ENCODE data around the gene DGKE. TPM values are rescaled to one million over a fixed set of nuclear protein-coding genes. Genes with fewer than 3 reads are reported as not detected.

The DGKE gene
- total RNA-seq, 1 experiment from 2014 or later = 8.5 TPM

- ATAC-seq (no peak), DNase-seq (ENCODE audit: low spot score) (no peak)
- Mint-ChIP-seq H3K27me3 (ENCODE audit: low read depth) (no peaks in the 10 kb centered on the region), H3K9me3 (peaks cover 5% of the 10 kb centered on the region; the same call in 1 of the 2 replicates), H3K4me3 (no peak overlapping the region), H3K27ac (no peak overlapping the region), H3K4me1 (peaks cover 10% of the 10 kb centered on the region), H3K36me3 (peaks cover 74% of the 10 kb centered on the region)
- CTCF ChIA-PET = no interaction called here
- POLR2A ChIA-PET = no interaction called here
- TF ChIP-seq RELA (CRISPR knock-in tag; IDR thresholded peaks at IDR 0.05; ENCODE audit: borderline replicate concordance) (no peak), TEAD4 (CRISPR knock-in tag; IDR thresholded peaks at IDR 0.05) (no peak)
Measured at GRCh38 chr17:56902348-56902747, 68.4 kb downstream of the DGKE start.

- ChIA-PET CTCF (no interaction called here), POLR2A (interaction anchor here (1.4 kb wide), 1 partner anchor 10 kb away, joined by 3 read pairs; the partner anchor contains the start of gene TRIM25)
- TF ChIP-seq JUN (CRISPR knock-in tag; IDR thresholded peaks at IDR 0.05) = no peak
- TF ChIP-seq CBFB (CRISPR knock-in tag; IDR thresholded peaks at IDR 0.05; ENCODE audit: low read depth) = no peak
- TF ChIP-seq SP1 (CRISPR knock-in tag; conservative IDR thresholded peaks at IDR 0.05) = no peak
- TF ChIP-seq ZNF532 (CRISPR knock-in tag; IDR thresholded peaks at IDR 0.05; ENCODE audit: borderline replicate concordance) = no peak
- TF ChIP-seq ZBTB21 (CRISPR knock-in tag; IDR thresholded peaks at IDR 0.05; ENCODE audit: borderline replicate concordance) = no peak
- no peak for TF ChIP-seq TCF7 (CRISPR knock-in tag; IDR thresholded peaks at IDR 0.05; ENCODE audit: low read depth)
- no peak for TF ChIP-seq TEAD1 (CRISPR knock-in tag; IDR thresholded peaks at IDR 0.05)
- TF ChIP-seq IRF2 (CRISPR knock-in tag; IDR thresholded peaks at IDR 0.05; ENCODE audit: borderline replicate concordance, low read depth) = no peak
- TF ChIP-seq NFATC4 (CRISPR knock-in tag; IDR thresholded peaks at IDR 0.05) = no peak
- Mint-ChIP-seq H3K9me3 (peaks cover 5% of the 10 kb centered on the region; the same call in 1 of the 2 replicates), H3K4me1 (peaks cover 10% of the 10 kb centered on the region), H3K4me3 (no peak overlapping the region), H3K27me3 (ENCODE audit: low read depth) (no peaks in the 10 kb centered on the region), H3K27ac (no peak overlapping the region), H3K36me3 (peaks cover 72% of the 10 kb centered on the region)
- DNase-seq (ENCODE audit: low spot score) (no peak), ATAC-seq (no peak)
Measured at GRCh38 chr17:56903560-56903959, 69.6 kb downstream of the DGKE start.

GRCh38 chr17:56908001-56908542 is 74.1 kb downstream of the DGKE start:
- Mint-ChIP-seq H3K27ac (no peak overlapping the region), H3K36me3 (peaks cover 48% of the 10 kb centered on the region), H3K4me3 (no peak overlapping the region), H3K9me3 (peaks cover 5% of the 10 kb centered on the region; the same call in 1 of the 2 replicates), H3K4me1 (peaks cover 8% of the 10 kb centered on the region), H3K27me3 (ENCODE audit: low read depth) (peaks cover under 1% of the 10 kb centered on the region; the same call in 1 of the 2 replicates)
- no peak for DNase-seq (ENCODE audit: low spot score)
- TF ChIP-seq SMAD4 (CRISPR knock-in tag; IDR thresholded peaks at IDR 0.05) (no peak), SOX15 (CRISPR knock-in tag; IDR thresholded peaks at IDR 0.05) (no peak), ZNF317 (CRISPR knock-in tag; IDR thresholded peaks at IDR 0.05; ENCODE audit: borderline replicate concordance, low read depth) (no peak), ZNF416 (CRISPR knock-in tag; IDR thresholded peaks at IDR 0.05) (no peak), CTCF (IDR thresholded peaks at IDR 0.05) (no peak), KAT7 (CRISPR knock-in tag; IDR thresholded peaks at IDR 0.05; ENCODE audit: borderline replicate concordance) (no peak), ETV6 (CRISPR knock-in tag; IDR thresholded peaks at IDR 0.05) (no peak), SMAD3 (CRISPR knock-in tag; IDR thresholded peaks at IDR 0.05; ENCODE audit: borderline replicate concordance) (no peak)
- TF ChIP-seq, protein P1, sequence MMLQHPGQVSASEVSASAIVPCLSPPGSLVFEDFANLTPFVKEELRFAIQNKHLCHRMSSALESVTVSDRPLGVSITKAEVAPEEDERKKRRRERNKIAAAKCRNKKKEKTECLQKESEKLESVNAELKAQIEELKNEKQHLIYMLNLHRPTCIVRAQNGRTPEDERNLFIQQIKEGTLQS (CRISPR knock-in tag; conservative IDR thresholded peaks at IDR 0.05) = no peak
- TF ChIP-seq, protein P2, sequence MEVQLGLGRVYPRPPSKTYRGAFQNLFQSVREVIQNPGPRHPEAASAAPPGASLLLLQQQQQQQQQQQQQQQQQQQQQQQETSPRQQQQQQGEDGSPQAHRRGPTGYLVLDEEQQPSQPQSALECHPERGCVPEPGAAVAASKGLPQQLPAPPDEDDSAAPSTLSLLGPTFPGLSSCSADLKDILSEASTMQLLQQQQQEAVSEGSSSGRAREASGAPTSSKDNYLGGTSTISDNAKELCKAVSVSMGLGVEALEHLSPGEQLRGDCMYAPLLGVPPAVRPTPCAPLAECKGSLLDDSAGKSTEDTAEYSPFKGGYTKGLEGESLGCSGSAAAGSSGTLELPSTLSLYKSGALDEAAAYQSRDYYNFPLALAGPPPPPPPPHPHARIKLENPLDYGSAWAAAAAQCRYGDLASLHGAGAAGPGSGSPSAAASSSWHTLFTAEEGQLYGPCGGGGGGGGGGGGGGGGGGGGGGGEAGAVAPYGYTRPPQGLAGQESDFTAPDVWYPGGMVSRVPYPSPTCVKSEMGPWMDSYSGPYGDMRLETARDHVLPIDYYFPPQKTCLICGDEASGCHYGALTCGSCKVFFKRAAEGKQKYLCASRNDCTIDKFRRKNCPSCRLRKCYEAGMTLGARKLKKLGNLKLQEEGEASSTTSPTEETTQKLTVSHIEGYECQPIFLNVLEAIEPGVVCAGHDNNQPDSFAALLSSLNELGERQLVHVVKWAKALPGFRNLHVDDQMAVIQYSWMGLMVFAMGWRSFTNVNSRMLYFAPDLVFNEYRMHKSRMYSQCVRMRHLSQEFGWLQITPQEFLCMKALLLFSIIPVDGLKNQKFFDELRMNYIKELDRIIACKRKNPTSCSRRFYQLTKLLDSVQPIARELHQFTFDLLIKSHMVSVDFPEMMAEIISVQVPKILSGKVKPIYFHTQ (CRISPR knock-in tag; IDR thresholded peaks at IDR 0.05) = no peak
- TF ChIP-seq, protein P3, sequence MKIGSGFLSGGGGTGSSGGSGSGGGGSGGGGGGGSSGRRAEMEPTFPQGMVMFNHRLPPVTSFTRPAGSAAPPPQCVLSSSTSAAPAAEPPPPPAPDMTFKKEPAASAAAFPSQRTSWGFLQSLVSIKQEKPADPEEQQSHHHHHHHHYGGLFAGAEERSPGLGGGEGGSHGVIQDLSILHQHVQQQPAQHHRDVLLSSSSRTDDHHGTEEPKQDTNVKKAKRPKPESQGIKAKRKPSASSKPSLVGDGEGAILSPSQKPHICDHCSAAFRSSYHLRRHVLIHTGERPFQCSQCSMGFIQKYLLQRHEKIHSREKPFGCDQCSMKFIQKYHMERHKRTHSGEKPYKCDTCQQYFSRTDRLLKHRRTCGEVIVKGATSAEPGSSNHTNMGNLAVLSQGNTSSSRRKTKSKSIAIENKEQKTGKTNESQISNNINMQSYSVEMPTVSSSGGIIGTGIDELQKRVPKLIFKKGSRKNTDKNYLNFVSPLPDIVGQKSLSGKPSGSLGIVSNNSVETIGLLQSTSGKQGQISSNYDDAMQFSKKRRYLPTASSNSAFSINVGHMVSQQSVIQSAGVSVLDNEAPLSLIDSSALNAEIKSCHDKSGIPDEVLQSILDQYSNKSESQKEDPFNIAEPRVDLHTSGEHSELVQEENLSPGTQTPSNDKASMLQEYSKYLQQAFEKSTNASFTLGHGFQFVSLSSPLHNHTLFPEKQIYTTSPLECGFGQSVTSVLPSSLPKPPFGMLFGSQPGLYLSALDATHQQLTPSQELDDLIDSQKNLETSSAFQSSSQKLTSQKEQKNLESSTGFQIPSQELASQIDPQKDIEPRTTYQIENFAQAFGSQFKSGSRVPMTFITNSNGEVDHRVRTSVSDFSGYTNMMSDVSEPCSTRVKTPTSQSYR (CRISPR knock-in tag; IDR thresholded peaks at IDR 0.05) = no peak
- no peak for ATAC-seq
- ChIA-PET POLR2A (no interaction called here), CTCF (interaction anchor here (1.2 kb wide), 1 partner anchor 88 kb away, joined by 3 read pairs; no protein-coding TSS in a partner anchor)

Measured in WTC11 (cell line).